Pancreas (tissue), 10 donors: Measurements from ENCODE around the gene CMTR2. TPM values are rescaled to one million over a fixed set of nuclear protein-coding genes. Genes with fewer than 3 reads are reported as not detected.

Source experiments
- ATAC-seq, 4 donors: fragments of 200-7000 bp; cut with Tn5 transposase; one replicate each; pipeline versions ENCODE4 v1.8.0 to v1.9.1; 2020; ENCODE audit warnings: mild to moderate bottlenecking in 4 of 4, moderate library complexity in 4 of 4
- DNase-seq, 6 donors: peaks; one replicate each; pipeline ENCODE4 v3.0.0-alpha.2; 2020
- FAIRE-seq: peaks from 2 replicates; lab custom pipeline; 2012; peaks lifted over from hg19 to GRCh38; lab: Jason Lieb, UNC
- H3K27ac ChIP-seq, 4 donors: fragments of 200-600 bp; sonication (generic); 1 replicate in 3 of 4; 2 replicates in 1 of 4; pipeline versions ENCODE4 v1.5.0 to v1.8.0; 2020
- H3K27me3 ChIP-seq, 4 donors: fragments of 200-600 bp; one replicate each; pipeline ENCODE4 v1.8.0; 2021
- H3K36me3 ChIP-seq, 3 donors: fragments of 200-600 bp; sonication (generic) in 1 of 3; one replicate each; pipeline versions ENCODE4 v1.5.0 to v1.8.0; 2020 to 2021
- H3K4me1 ChIP-seq, 3 donors: fragments of 200-600 bp; one replicate each; pipeline ENCODE4 v1.8.0; 2021
- H3K4me3 ChIP-seq, 4 donors: fragments of 200-600 bp; sonication (generic) in 2 of 4; one replicate each; pipeline versions ENCODE4 v1.5.0 to v1.8.0; 2020 to 2021
- H3K9me3 ChIP-seq, 4 donors: fragments of 200-600 bp; one replicate each; pipeline ENCODE4 v1.8.0; 2021
- CTCF ChIP-seq, 4 donors: fragments of 200-600 bp; sonication (generic) in 3 of 4; IDR thresholded peaks; one replicate each; pipeline versions ENCODE4 v1.5.0 to v1.8.0; 2021; ENCODE audit warnings: antibody characterized with exemption in 4 of 4
- WGBS, 2 donors: extraction: QIAGEN DNeasy Blood & Tissue Kit; methylation state at CpG; one replicate each; pipeline ENCODE4 v1.1.7; 2013; 5-methylcytosine and 5-hydroxymethylcytosine counted together
- intact Hi-C, 3 donors: fragments of 100-400 bp; cut with DNase I; formaldehyde crosslinking; loops; one replicate each; pipeline versions ENCODE4 v1.11.1 to v1.14.2; 2022
- polyA plus RNA-seq, 2 donors: library from polyadenylated mRNA; stranded (reverse); fragments of 200-250 nt; gene quantifications; one replicate each; pipeline ENCODE4 v1.2.3, GENCODE V29; 2013
- total RNA-seq, 6 donors: library from RNA; stranded (reverse); fragmentation: NEBNext Ultra II Directional in 4 of 6; extraction: Animal tissue kit (Norgen Biotek cat#: 25700) in 4 of 6; gene quantifications; one replicate each; pipeline versions ENCODE4 v1.2.1 to v1.2.4, GENCODE V29; 2021 to 2023
- donor health status: healthy with polysubstance abuse.
- donor health status: DM: no; HTN: no; CAD: no; lungs with moderate emphysema.
- donor health status: DM: no; HTN: no; CAD: no.
- donor health status: control.
- donor health status: control.
- donor health status: Bipolar disorder and iron deficiency.
- donor health status: DM: yes; HTN: yes; CAD: no.
- donor health status: DM: no; HTN: no; CAD: no.
- donor health status: DM: no; HTN: no; CAD: no.
- donor health status: DM: yes; HTN: yes; CAD: no.

CMTR2 gene
- total and polyA plus RNA-seq, 8 donors, result 5.1 to 12.0 (median 7.0) TPM

GRCh38 chr16:71242036-71242435 lies 47.2 kb downstream of the CMTR2 start:
- no peaks in the 10 kb centered on the region for H3K4me1 ChIP-seq
- no peaks in the 10 kb centered on the region for H3K27me3 ChIP-seq
- H3K27ac ChIP-seq, result no peak overlapping the region
- intact Hi-C loops, result no loop called here
- H3K9me3 ChIP-seq, result no peaks in the 10 kb centered on the region
- no peaks in the 10 kb centered on the region for H3K36me3 ChIP-seq
- ATAC-seq (no peak), FAIRE-seq (no peak), DNase-seq (no peak)
- WGBS, 2 donors, result 67 to 76% methylated on average over 4 of the region's 4 CpGs
- no peak for TF ChIP-seq CTCF (IDR thresholded peaks at IDR 0.05)
- H3K4me3 ChIP-seq, result no peak overlapping the region

Other genes starting within 250 kb of the CMTR2 start
- 1 to 10 TPM; 2.1 to 6.6 (median 3.9) TPM for gene HYDIN, start 58.7 kb downstream of the CMTR2 start, total RNA-seq
- 1 to 10 TPM; 2.4 to 2.7 TPM for gene HYDIN, start 58.7 kb downstream of the CMTR2 start, polyA plus RNA-seq
- 1 to 10 TPM in 1 of 6 donors, under 1 TPM in 5; 0.13 to 2.5 (median 0.17) TPM for gene CALB2, start 69.3 kb upstream of the CMTR2 start, total RNA-seq
- 1 to 10 TPM in 1 of 2 donors, under 1 TPM in 1; 0.49 to 1.9 TPM for gene CALB2, start 69.3 kb upstream of the CMTR2 start, polyA plus RNA-seq
- gene TLE7, start 152.7 kb upstream of the CMTR2 start, total RNA-seq, result not detected
- gene TLE7, start 152.7 kb upstream of the CMTR2 start, polyA plus RNA-seq, result not detected
- gene ZNF23, start 172.8 kb upstream of the CMTR2 start, total RNA-seq, result 1 to 10 TPM; 2.6 to 6.1 (median 4.0) TPM
- 10 to 100 TPM in 1 of 2 donors, 1 to 10 TPM in 1; 8.2 to 14.5 TPM for gene ZNF23, start 172.8 kb upstream of the CMTR2 start, polyA plus RNA-seq
- 1 to 10 TPM; 3.6 to 7.3 (median 4.9) TPM for gene ZNF19, start 199.9 kb upstream of the CMTR2 start, total RNA-seq
- 1 to 10 TPM; 2.9 to 6.1 TPM for gene ZNF19, start 199.9 kb upstream of the CMTR2 start, polyA plus RNA-seq
- gene CHST4, start 237.0 kb upstream of the CMTR2 start, total RNA-seq, result 10 to 100 TPM in 1 of 6 donors, 1 to 10 TPM in 5; 2.6 to 17.2 (median 5.3) TPM
- gene CHST4, start 237.0 kb upstream of the CMTR2 start, polyA plus RNA-seq, result 1 to 10 TPM; 5.8 to 7.8 TPM